WERI-Rb-1 (cell line): ENCODE measurements around the gene NPAS3.

Source experiments
- DNase-seq: peaks from one replicate; pipeline ENCODE4 v3.0.0-alpha.2; 2020
- H3K27ac ChIP-seq: fragments of 250-450 bp; sonication (Bioruptor Pico); 2 replicates; pipeline ENCODE4 v1.5.1; 2020; ENCODE audit warnings: mild to moderate bottlenecking, moderate library complexity
- H3K27me3 ChIP-seq: fragments of 250-450 bp; sonication (Bioruptor Pico); 2 replicates; pipeline ENCODE4 v1.5.1; 2021; ENCODE audit warnings: mild to moderate bottlenecking, low read depth, moderate library complexity; ENCODE audit not compliant: insufficient read depth, severe bottlenecking
- H3K36me3 ChIP-seq: fragments of 250-450 bp; sonication (Bioruptor Pico); 2 replicates; pipeline ENCODE4 v1.5.1; 2020; ENCODE audit warnings: mild to moderate bottlenecking, moderate library complexity
- H3K4me3 ChIP-seq: 2 replicates; pipeline ENCODE4 v1.5.1; 2011; ENCODE audit warnings: low read depth, mild to moderate bottlenecking, control low read depth, low read length
- H3K9me3 ChIP-seq: fragments of 250-450 bp; sonication (Bioruptor Pico); 2 replicates; pipeline ENCODE4 v1.5.1; 2021; ENCODE audit warnings: mild to moderate bottlenecking, moderate library complexity; ENCODE audit not compliant: severe bottlenecking
- TF ChIP-seq, protein P1 (sequence below): IDR thresholded peaks from 2 replicates; pipeline ENCODE4 v1.5.1; 2011; ENCODE audit warnings: low read depth, mild to moderate bottlenecking, control low read depth, inconsistent platforms, low read length

NPAS3 gene

DNA sequence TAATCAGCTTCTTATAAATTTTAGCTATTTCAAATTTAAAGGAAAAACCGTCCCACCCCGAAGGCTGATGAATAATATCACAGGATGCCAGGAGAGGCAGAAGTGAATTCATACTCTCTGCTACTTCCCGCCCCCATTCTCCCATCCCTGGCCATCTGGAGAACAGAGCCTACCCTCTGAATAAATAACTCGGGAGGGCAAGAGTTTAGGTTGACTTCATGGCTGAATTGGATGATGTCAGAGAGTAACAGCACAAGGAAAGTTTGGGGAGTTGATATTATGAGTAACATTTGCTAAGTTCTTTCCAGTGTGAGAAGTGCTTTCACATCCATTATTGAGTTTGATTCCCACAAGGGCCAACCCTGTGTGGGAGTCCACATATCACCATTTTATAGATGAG is 770.6 kb downstream of the NPAS3 start:
- Histone ChIP-seq H3K27me3 (no peaks in the 10 kb centered on the region), H3K27ac (no peak overlapping the region), H3K9me3 (no peaks in the 10 kb centered on the region), H3K4me3 (no peak overlapping the region), H3K36me3 (no peaks in the 10 kb centered on the region)
- TF ChIP-seq, protein P1, sequence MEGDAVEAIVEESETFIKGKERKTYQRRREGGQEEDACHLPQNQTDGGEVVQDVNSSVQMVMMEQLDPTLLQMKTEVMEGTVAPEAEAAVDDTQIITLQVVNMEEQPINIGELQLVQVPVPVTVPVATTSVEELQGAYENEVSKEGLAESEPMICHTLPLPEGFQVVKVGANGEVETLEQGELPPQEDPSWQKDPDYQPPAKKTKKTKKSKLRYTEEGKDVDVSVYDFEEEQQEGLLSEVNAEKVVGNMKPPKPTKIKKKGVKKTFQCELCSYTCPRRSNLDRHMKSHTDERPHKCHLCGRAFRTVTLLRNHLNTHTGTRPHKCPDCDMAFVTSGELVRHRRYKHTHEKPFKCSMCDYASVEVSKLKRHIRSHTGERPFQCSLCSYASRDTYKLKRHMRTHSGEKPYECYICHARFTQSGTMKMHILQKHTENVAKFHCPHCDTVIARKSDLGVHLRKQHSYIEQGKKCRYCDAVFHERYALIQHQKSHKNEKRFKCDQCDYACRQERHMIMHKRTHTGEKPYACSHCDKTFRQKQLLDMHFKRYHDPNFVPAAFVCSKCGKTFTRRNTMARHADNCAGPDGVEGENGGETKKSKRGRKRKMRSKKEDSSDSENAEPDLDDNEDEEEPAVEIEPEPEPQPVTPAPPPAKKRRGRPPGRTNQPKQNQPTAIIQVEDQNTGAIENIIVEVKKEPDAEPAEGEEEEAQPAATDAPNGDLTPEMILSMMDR, result no peak
- DNase-seq, result no peak

DNA sequence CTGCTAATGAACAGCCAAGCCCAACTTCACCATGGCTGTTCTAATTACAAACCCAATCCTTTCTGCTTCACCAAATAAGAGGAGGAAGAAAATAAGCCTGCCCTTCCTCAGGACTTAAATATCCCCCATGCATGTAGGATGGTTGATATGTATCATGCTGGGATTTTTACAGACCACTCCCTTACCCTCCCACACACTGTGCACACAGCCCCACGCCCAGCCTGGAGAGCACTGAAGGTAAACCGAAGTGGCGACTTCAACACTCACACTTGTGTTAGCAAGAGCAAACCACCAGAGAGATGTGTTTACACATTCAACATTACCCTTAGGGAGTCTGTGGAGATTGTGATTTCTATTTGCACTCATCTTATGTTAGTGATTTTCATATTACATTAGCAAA is 771.0 kb downstream of the NPAS3 start:
- TF ChIP-seq, protein P1, result no peak

GRCh38 chr14:33710273-33710672 is 771.6 kb downstream of the NPAS3 start:
- H3K36me3 ChIP-seq, result no peaks in the 10 kb centered on the region
- H3K27me3 ChIP-seq, result no peaks in the 10 kb centered on the region
- H3K4me3 ChIP-seq, result no peak overlapping the region
- TF ChIP-seq, protein P1, result no peak
- no peak overlapping the region for H3K27ac ChIP-seq
- no peak for DNase-seq
- no peaks in the 10 kb centered on the region for H3K9me3 ChIP-seq

More for the DNA sequence above, 771.0 kb downstream of the NPAS3 start:
- no peaks in the 10 kb centered on the region for H3K36me3 ChIP-seq
- H3K9me3 ChIP-seq, result no peaks in the 10 kb centered on the region
- no peak for DNase-seq
- H3K27me3 ChIP-seq, result no peaks in the 10 kb centered on the region
- H3K4me3 ChIP-seq, result no peak overlapping the region
- no peak overlapping the region for H3K27ac ChIP-seq

GRCh38 chr14:33711194-33711593 is 772.5 kb downstream of the NPAS3 start:
- DNase-seq, result no peak

GRCh38 chr14:33711811-33712216 is 773.1 kb downstream of the NPAS3 start:
- DNase-seq, result no peak
- TF ChIP-seq, protein P1, result no peak
- H3K4me3 ChIP-seq, result no peak overlapping the region

More at GRCh38 chr14:33711194-33711593, 772.5 kb downstream of the NPAS3 start:
- Histone ChIP-seq H3K9me3 (no peaks in the 10 kb centered on the region), H3K4me3 (no peak overlapping the region), H3K27me3 (no peaks in the 10 kb centered on the region), H3K36me3 (no peaks in the 10 kb centered on the region), H3K27ac (no peak overlapping the region)
- TF ChIP-seq, protein P1, result no peak

GRCh38 chr14:33714527-33715226 is 776.0 kb downstream of the NPAS3 start:
- no peaks in the 10 kb centered on the region for H3K36me3 ChIP-seq
- H3K27me3 ChIP-seq, result no peaks in the 10 kb centered on the region
- TF ChIP-seq, protein P1, result no peak
- no peak for DNase-seq
- H3K9me3 ChIP-seq, result no peaks in the 10 kb centered on the region
- H3K4me3 ChIP-seq, result no peak overlapping the region
- H3K27ac ChIP-seq, result no peak overlapping the region

More at GRCh38 chr14:33711811-33712216, 773.1 kb downstream of the NPAS3 start:
- H3K9me3 ChIP-seq, result no peaks in the 10 kb centered on the region
- H3K36me3 ChIP-seq, result no peaks in the 10 kb centered on the region
- H3K27ac ChIP-seq, result no peak overlapping the region
- no peaks in the 10 kb centered on the region for H3K27me3 ChIP-seq
